GM23248 (cell line): ENCODE data around the gene SLC22A2.

Experiments used
- EZH2 ChIP-seq: fragments of 200-600 bp; sonication (generic); IDR thresholded peaks from 2 replicates; pipeline ENCODE4 v1.6.1; 2018; ENCODE audit warnings: antibody characterized with exemption, mild to moderate bottlenecking; ENCODE audit not compliant: insufficient read depth, poor library complexity, severe bottlenecking
- EZH2phosphoT487 ChIP-seq: fragments of 200-600 bp; sonication (generic); IDR thresholded peaks from 2 replicates; pipeline ENCODE4 v1.6.1; 2018; ENCODE audit warnings: antibody characterized with exemption, moderate library complexity, mild to moderate bottlenecking, low read depth; ENCODE audit not compliant: insufficient read depth

DNA sequence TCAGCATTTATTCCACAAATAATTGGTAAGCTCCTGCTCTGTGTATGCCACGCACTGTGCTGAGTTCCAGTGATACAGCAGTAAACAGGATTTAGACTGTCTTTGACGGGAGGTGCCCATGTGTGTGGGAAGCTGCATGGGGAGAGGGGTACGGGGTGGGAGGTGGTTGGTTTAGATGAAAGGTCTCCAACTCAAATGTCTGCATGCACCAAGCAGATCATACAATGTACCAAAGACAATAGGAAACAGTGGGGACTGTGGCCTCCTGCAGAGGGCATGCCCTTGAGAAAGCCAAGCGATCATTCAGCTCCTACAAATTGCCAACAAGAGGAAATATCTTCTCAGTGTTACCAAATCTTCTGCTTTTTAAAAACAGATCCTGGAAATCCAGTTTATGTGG is 36.1 kb downstream of the SLC22A2 start:
- no peak for TF ChIP-seq EZH2
- no peak for TF ChIP-seq EZH2phosphoT487
